ELF-1 (cell line): ENCODE measurements around the gene BEND3.
"Not testable (repeated sequence)": the region's sequence is repeated elsewhere in the genome, so short reads cannot be mapped to it uniquely, and the experiment has no call there.

ENCODE experiments used
- DNase-seq: peaks from one replicate; pipeline ENCODE4 v3.0.0-alpha.2; 2016; ENCODE audit warnings: low read depth, low spot score

Gene BEND3

DNA sequence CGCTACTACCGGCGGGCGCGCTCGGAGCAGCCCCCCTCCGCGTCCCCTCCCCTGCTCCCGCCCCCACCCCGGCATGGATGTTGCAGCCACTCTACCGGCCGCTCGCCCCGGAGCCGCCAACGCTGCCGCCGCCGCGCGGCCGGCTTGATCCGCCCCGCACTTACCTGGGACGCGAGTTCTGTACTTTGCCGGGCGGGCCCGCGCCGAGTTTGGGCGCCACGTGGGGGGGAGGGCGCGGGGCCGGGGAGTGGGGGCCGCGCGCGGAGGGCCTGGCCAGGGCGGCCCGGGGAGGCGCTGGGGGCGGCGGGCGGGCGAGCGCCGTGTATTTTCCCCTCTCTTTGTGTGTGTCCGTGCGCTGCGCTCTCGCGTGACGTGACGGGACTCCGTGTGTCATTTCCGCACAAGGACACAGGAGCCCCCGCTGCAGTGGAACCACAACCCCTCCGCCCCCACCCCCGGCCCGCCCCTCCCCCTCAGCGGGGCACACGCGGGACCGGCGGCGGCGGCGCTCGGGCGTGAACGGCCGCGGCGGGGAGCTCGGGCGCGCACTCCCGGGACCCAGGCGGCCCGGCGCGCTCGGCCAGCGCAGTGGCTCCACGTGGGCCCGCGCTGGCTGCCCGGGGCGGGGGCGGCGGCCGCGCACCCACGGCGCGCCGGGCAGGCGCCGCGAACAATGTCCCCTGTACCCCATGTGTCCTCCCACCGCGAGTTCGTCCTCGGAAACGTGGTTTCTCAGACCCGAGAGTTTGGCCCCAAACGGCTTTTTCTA lies at the start of gene BEND3:
Gene BEND3, minus strand, starts transcription at position 590 of the 769 bp plus-strand sequence. CDS start 16,230 bp downstream, outside the sequence.
- DNase-seq: no peak

DNA sequence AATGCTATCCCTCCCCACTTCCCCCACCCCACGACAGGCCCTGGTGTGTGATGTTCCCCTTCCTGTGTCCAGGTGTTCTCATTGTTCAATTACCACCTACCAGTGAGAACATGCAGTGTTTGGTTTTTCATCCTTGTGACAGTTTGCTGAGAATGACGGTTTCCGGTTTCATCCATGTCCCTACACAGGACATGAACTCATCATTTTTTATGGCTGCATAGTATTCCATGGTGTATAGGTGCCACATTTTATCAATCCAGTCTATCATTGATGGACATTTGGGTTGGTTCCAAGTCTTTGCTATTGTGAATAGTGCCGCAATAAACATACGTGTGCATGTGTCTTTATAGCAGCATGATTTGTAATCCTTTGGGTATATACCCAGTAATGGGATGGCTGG lies 49.0 kb upstream of the BEND3 start:
- not testable (repeated sequence) for DNase-seq

DNA sequence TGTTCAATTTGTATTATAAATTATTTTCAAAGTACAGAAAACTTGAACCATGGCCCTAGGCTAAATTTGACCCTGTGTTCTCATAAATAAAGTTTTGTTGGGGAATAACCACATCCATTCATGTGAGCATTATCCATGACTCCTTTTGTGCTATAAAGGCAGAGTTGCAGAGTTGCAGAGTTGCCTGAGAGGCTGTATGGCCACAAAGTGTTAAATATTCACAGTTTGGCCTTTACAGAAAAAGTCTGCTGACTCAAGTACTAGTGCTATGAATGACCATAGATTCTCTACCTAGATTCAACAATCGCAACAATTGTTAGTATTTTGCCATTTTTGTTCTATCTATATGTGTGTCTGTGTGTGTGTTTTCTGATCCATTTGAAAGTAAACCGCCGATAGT lies 46.2 kb upstream of the BEND3 start:
- DNase-seq: no peak

- DNase-seq: no peak
Measured at GRCh38 chr6:107156617-107157016, 41.3 kb upstream of the BEND3 start.

DNA sequence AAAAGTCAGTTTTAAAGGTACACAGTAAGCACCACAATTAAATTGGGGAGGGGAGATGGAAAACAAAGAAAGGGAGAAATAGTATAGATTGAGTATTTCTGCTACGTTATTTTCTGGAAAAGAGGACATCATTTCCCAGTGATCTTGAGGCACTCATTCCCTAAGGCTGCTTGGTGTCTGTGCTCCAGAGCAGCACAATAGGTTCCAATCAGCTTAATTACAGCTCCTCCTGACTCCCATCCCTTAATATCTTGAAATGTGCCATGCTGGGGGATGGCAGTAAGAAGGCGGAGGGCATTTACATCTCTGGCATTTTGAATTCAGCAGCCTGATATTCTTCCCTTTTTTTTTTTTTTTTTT lies 39.5 kb upstream of the BEND3 start:
- peak; percentile 38 for DNase-seq

- peak; percentile 58 for DNase-seq
Measured at GRCh38 chr6:107154131-107154800, 39.0 kb upstream of the BEND3 start.

GRCh38 chr6:107152638-107153430 lies 37.5 kb upstream of the BEND3 start:
- no peak for DNase-seq

- no peak for DNase-seq
Measured at GRCh38 chr6:107144666-107145065, 29.4 kb upstream of the BEND3 start.

GRCh38 chr6:107144014-107144413 lies 28.7 kb upstream of the BEND3 start:
- DNase-seq: no peak

- DNase-seq: no peak
Measured at GRCh38 chr6:107140581-107140980, 25.3 kb upstream of the BEND3 start.

DNA sequence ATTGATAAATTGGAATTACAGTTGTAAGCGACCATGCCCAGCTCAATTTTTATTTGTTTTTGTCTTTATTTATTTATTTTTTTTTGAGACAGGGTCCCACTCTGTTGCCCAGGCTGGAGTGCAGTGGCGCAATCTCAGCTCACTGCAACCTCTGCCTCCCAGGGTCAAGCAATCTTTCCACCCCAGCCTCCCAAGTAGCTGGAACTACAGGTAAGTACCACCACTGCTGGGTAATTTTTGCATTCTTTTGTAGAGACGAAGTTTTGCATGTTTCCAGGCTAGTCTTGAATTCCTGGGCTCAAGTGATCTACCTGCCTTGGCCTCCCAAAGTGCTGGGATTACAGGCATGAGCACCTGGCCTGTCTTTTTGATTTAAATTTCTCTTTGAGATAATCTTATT lies 21.0 kb upstream of the BEND3 start:
- not testable (repeated sequence) for DNase-seq

DNA sequence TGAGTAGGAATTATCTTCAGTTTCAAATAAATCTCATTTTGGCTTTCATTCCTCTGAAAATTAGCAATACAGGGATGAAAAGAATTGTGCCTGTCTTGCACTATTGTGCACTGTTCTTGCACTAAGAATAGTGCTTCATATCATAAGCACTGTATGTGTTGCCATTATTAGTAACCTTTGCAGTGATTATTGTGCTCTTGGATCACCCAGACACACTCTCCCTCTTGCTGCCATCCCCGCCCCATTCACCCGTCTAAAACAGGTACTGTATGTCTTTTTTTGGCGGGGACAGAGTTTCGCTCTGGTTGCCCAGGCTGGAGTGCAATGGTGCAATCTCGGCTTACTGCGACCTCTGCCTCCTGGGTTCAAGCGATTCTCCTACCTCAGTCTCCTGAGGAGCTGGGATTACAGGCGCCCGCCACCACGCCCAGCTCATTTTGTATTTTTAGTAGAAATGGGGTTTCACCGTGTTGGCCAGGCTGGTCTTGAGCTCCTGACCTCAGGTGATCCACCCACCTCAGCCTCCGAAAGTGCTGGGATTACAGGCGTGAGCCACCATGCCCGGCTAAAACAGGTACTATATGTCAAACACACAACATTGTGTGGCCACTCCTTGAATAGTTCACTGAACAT lies 19.8 kb upstream of the BEND3 start:
- DNase-seq: not testable (repeated sequence)

DNA sequence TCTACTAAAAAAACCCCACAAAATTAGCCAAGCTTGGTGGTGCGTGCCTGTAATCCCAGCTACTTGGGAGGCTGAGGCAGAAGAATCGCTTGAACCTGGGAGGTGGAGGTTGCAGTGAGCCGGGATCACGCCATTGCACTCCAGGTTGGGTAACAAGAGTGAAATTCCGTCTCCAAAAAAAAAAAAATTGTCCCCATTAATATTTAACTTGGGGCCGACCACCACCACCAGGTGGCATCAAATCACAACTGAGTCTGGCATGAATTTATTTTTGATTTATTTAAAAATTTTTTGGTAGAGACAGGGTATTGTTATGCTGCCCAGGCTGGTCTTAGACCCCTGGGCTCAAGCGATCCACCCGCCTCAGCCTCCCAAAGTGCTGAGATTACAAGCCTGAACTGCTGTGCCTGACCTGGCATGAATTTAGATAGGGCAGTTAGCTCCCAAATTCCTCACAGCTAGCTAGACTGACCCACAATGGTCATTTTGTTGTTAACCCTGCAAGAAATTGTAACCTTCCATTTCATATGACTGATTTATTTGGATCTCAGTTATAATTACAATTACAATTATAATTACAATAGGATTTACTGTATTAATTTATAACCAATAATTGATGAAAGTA lies 17.1 kb upstream of the BEND3 start:
- no peak for DNase-seq

DNA sequence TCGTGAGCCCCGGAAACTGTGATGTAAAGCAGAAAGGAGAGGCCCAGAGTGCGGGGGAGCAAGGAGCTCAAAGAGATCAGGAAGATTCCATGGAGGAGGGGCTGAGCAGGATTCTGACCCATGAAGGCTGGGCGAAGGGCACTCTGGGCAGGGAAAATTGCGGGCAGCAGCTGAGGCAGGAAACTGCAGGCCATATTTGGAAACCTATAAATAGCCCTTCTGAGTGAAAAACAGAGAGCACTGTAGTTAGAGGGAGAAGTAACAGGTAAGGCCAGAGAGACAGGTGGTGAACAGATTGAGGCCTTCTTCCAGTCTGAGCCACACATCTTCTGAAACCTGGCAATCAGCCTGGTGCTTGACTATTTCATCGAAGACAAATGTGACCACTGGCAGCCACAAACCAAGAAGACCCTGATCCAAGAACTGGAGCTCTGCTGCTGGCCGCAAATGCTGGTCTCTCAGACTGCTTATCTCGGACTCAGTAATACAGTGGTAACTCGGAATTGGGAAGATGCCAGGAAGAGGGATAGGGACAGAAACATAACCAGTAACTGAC lies 14.1 kb upstream of the BEND3 start:
- no peak for DNase-seq

- no peak for DNase-seq
Measured at GRCh38 chr6:107128577-107128976, 13.3 kb upstream of the BEND3 start.

DNA sequence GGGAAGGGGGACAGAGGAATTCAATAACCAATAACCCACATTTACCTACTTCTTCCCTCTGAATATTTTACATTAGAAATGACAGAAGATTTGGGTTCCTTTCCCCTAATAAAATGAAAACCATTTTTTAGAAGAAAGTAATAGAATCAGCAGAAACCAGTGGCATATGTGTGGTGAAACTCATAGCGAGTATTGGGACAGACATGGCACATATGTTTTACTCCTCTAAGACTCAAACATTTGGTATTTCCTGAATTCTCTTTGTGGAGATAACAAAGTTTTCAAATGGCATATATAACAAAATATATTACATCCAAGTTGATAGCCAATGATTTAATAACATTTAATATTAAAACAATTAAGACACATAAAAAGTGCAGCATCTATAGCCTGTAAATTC lies 12.9 kb upstream of the BEND3 start:
- no peak for DNase-seq

GRCh38 chr6:107125771-107126170 lies 10.5 kb upstream of the BEND3 start:
- DNase-seq: peak; percentile 73

DNA sequence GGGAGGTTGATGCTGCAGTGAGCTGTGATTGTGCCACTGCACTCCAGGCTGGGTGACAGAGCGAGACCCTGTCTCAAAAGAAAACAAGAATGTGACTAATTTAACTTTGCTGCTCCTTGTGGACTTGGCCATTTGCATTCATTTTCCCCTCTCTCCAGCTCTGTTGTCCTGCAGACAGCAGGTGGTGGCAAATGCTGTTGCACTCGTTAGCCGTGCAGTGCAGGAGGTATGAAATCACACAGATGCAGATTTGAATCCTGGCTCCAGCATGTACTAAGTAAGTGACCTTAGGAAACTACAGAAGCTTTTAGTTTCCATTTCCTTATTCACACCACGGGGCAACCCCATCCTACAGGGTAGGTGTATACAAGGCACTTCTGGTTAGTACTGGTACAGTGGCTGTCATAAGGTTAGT lies 9.6 kb upstream of the BEND3 start:
- DNase-seq: peak; percentile 59

- no peak for DNase-seq
Measured at GRCh38 chr6:107123501-107123900, 8.2 kb upstream of the BEND3 start.

DNA sequence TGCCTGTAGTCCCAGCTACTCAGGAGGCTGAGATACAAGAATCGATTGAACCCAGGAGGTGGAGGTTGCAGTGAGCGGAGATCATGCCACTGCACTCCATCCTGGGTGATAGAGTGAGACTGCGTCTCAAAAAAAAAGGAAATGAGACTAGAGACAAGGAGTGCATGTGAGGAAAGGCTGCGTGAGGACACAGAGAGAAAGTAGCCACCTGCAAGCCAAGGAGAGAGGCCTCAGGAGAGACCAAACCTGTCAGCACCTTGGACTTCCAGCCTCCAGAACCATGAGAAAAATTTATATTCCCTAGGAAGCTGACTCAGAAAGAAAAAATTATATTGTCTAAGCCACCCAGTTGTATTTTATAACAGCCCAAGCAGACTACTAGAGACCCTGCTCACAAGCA lies 7.4 kb upstream of the BEND3 start:
- DNase-seq: no peak

DNA sequence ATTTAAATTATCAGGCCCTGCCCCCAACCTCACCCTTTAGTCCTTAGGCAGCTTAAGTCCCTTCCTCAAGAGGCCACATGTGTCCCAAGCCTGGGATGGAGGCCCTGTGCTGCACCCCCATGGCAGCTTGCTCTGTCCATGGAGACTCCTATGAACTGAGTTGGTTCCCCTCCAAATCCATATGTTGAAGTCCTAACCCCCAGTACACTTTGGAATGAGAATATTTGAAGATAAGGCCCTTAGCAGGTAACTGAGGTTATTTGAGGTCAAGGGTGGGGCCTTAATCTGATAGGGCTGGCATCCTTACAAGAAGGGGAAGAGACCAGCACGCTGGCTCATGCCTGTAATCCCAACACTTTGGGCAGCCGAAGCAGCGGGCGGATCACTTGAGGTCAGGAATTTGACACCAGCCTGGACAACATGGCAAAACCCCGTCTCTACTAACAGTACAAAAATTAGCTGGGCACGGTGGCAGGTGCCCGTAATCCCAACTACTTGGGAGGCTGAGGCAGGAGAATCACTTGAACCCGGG lies 6.7 kb upstream of the BEND3 start:
- no peak for DNase-seq
